IMR-90 (cell line): ENCODE measurements around the gene GCN1. TPM values are rescaled to one million over a fixed set of nuclear protein-coding genes. Genes with fewer than 3 reads are reported as not detected.

Experiments
- ATAC-seq: fragments of 200-7000 bp; cut with Tn5 transposase; 2 replicates; pipeline ENCODE4 v1.9.1; 2020; ENCODE audit warnings: low read depth, mild to moderate bottlenecking, moderate library complexity
- BruUV-seq: library from RNA; stranded (reverse); fragments of 400-500 nt; replicated peaks from 2 replicates; lab custom pipeline; 2021; lab: Mats Ljungman, UMichigan
- CTCF ChIA-PET: fragments of 300-600 bp; formaldehyde crosslinking; extraction: SDS; loops from one replicate; lab custom pipeline; 2021; ENCODE audit warnings: antibody characterized with exemption; lab: Yijun Ruan, JAX
- POLR2A ChIA-PET: fragments of 300-600 bp; sonication (Branson Sonifier 250); formaldehyde crosslinking; loops from one replicate; lab custom pipeline; 2022; ENCODE audit warnings: antibody characterized with exemption; ENCODE audit not compliant: unreplicated experiment; lab: Charles Lee
- DNase-seq: peaks from one replicate; pipeline ENCODE4 v3.0.0; 2013
- H2AFZ ChIP-seq: replicated peaks from 2 replicates; pipeline ENCODE3; 2013; ENCODE audit warnings: low read length, mild to moderate bottlenecking; ENCODE audit not compliant: poor library complexity
- H2AK5ac ChIP-seq: 2 replicates; pipeline ENCODE4 v1.6.1; 2013; ENCODE audit warnings: low read depth, low read length, inconsistent platforms
- H2AK9ac ChIP-seq: replicated peaks from 2 replicates; pipeline ENCODE3; 2013; ENCODE audit warnings: mild to moderate bottlenecking, low read depth, low read length, moderate library complexity; ENCODE audit not compliant: poor library complexity
- H2BK120ac ChIP-seq: 2 replicates; pipeline ENCODE4 v1.6.1; 2013; ENCODE audit warnings: low read depth, low read length, inconsistent platforms
- H2BK15ac ChIP-seq: 3 replicates; pipeline ENCODE4 v1.6.1; 2013; ENCODE audit warnings: low read depth, low read length, inconsistent platforms
- H2BK20ac ChIP-seq: 2 replicates; pipeline ENCODE4 v1.6.1; 2013; ENCODE audit warnings: low read depth, mild to moderate bottlenecking, inconsistent platforms, low read length, moderate library complexity
- H2BK5ac ChIP-seq: 2 replicates; pipeline ENCODE4 v1.6.1; 2013; ENCODE audit warnings: mild to moderate bottlenecking, low read depth, low read length, inconsistent platforms; ENCODE audit not compliant: poor library complexity, severe bottlenecking
- H3K14ac ChIP-seq: replicated peaks from 2 replicates; pipeline ENCODE4 v1.6.1; 2013; ENCODE audit warnings: low read depth, low read length, inconsistent platforms
- H3K18ac ChIP-seq: 2 replicates; pipeline ENCODE4 v1.6.1; 2013; ENCODE audit warnings: low read depth, low read length, control low read depth
- H3K23ac ChIP-seq: 2 replicates; pipeline ENCODE4 v1.6.1; 2013; ENCODE audit warnings: low read depth, low read length, inconsistent platforms
- H3K27ac ChIP-seq: 2 replicates; pipeline ENCODE4 v1.5.1; 2013; ENCODE audit warnings: mild to moderate bottlenecking, control low read depth, low read length; ENCODE audit not compliant: insufficient read depth
- H3K27me3 ChIP-seq: 2 replicates; pipeline ENCODE4 v1.6.1; 2013; ENCODE audit warnings: low read length; ENCODE audit not compliant: control insufficient read depth, insufficient read depth
- H3K36me3 ChIP-seq: 2 replicates; pipeline ENCODE4 v1.6.1; 2013; ENCODE audit warnings: low read length, mixed read lengths; ENCODE audit not compliant: control insufficient read depth, insufficient read depth
- H3K4ac ChIP-seq: 2 replicates; pipeline ENCODE4 v1.6.1; 2013; ENCODE audit warnings: low read depth, low read length, inconsistent platforms
- H3K4me1 ChIP-seq: 2 replicates; pipeline ENCODE4 v1.6.1; 2013; ENCODE audit warnings: low read length, mixed read lengths; ENCODE audit not compliant: control insufficient read depth, insufficient read depth
- H3K4me2 ChIP-seq: 2 replicates; pipeline ENCODE4 v1.6.1; 2013; ENCODE audit warnings: low read depth, mild to moderate bottlenecking, control low read depth, low read length, moderate library complexity
- H3K4me3 ChIP-seq: 2 replicates; pipeline ENCODE4 v1.5.1; 2013; ENCODE audit warnings: low read depth, mild to moderate bottlenecking, control low read depth, low read length, moderate library complexity; ENCODE audit not compliant: insufficient read depth
- H3K56ac ChIP-seq: 2 replicates; pipeline ENCODE4 v1.6.1; 2013; ENCODE audit warnings: low read length, inconsistent platforms; ENCODE audit not compliant: insufficient read depth; ENCODE audit errors: extremely low read depth
- H3K79me1 ChIP-seq, 2 experiments: 2 replicates each; pipeline ENCODE4 v1.6.1; 2013; ENCODE audit warnings: low read length in 2 of 2, inconsistent platforms in 1 of 2, low read depth in 1 of 2
- H3K9ac ChIP-seq: 2 replicates; pipeline ENCODE4 v1.6.1; 2013; ENCODE audit warnings: low read depth, low read length, control low read depth
- H3K9me1 ChIP-seq: 2 replicates; pipeline ENCODE4 v1.6.1; 2013; ENCODE audit warnings: low read length, inconsistent platforms; ENCODE audit not compliant: insufficient read depth
- H3K9me3 ChIP-seq: 2 replicates; pipeline ENCODE4 v1.6.1; 2013; ENCODE audit warnings: low read length; ENCODE audit not compliant: control insufficient read depth, insufficient read depth
- H4K20me1 ChIP-seq: 2 replicates; pipeline ENCODE4 v1.6.1; 2013; ENCODE audit warnings: low read length, inconsistent platforms; ENCODE audit not compliant: insufficient read depth
- H4K5ac ChIP-seq: 2 replicates; pipeline ENCODE4 v1.6.1; 2013; ENCODE audit warnings: mild to moderate bottlenecking, low read depth, low read length, control low read depth
- H4K8ac ChIP-seq, 2 experiments: 2 replicates each; pipeline ENCODE4 v1.6.1; 2013; ENCODE audit warnings: low read depth in 2 of 2, low read length in 2 of 2, control low read depth in 1 of 2, inconsistent platforms in 1 of 2
- H4K91ac ChIP-seq: 2 replicates; pipeline ENCODE4 v1.6.1; 2013; ENCODE audit warnings: low read depth, low read length, inconsistent platforms; ENCODE audit not compliant: insufficient read depth
- CEBPB ChIP-seq: IDR thresholded peaks from 2 replicates; pipeline ENCODE4 v1.6.1; 2012; ENCODE audit warnings: low read depth, low read length, improper control_type of control experiment
- CHD1 ChIP-seq: IDR thresholded peaks from 2 replicates; pipeline ENCODE4 v1.6.1; 2012; ENCODE audit warnings: low read depth, low read length, improper control_type of control experiment
- CTCF ChIP-seq: conservative IDR thresholded peaks from 2 replicates; pipeline ENCODE4 v1.5.1; 2012; ENCODE audit warnings: mild to moderate bottlenecking, low read depth, low read length, improper control_type of control experiment
- ELK1 ChIP-seq: fragments of 150-350 bp; IDR thresholded peaks from 2 replicates; pipeline ENCODE4 v1.6.1; 2016; ENCODE audit warnings: low read depth, mild to moderate bottlenecking, low read length, moderate library complexity, borderline replicate concordance
- FOS ChIP-seq: fragments of 150-350 bp; IDR thresholded peaks from 2 replicates; pipeline ENCODE4 v1.6.1; 2016; ENCODE audit warnings: low read depth, low read length
- MAFK ChIP-seq: IDR thresholded peaks from 2 replicates; pipeline ENCODE4 v1.6.1; 2012; ENCODE audit warnings: low read depth, low read length, improper control_type of control experiment
- MAZ ChIP-seq: IDR thresholded peaks from 2 replicates; pipeline ENCODE4 v1.6.1; 2012; ENCODE audit warnings: low read depth, mild to moderate bottlenecking, low read length, improper control_type of control experiment, moderate library complexity, borderline replicate concordance
- MXI1 ChIP-seq: IDR thresholded peaks from 2 replicates; pipeline ENCODE4 v1.6.1; 2012; ENCODE audit warnings: low read depth, mild to moderate bottlenecking, low read length, moderate library complexity, borderline replicate concordance
- NFE2L2 ChIP-seq: fragments of 150-350 bp; IDR thresholded peaks from 2 replicates; pipeline ENCODE4 v1.6.1; 2016; ENCODE audit warnings: low read depth, mild to moderate bottlenecking, low read length
- POLR2A ChIP-seq: IDR thresholded peaks from 2 replicates; pipeline ENCODE4 v1.6.1; 2012; ENCODE audit warnings: mild to moderate bottlenecking, low read depth, low read length
- RCOR1 ChIP-seq: IDR thresholded peaks from 2 replicates; pipeline ENCODE4 v1.6.1; 2012; ENCODE audit warnings: mild to moderate bottlenecking, low read length, improper control_type of control experiment; ENCODE audit not compliant: insufficient replicate concordance
- RFX5 ChIP-seq: IDR thresholded peaks from 2 replicates; pipeline ENCODE4 v1.8.0; 2012; ENCODE audit warnings: low read depth, mild to moderate bottlenecking, low read length, moderate library complexity
- SMC3 ChIP-seq: fragments of 150-350 bp; IDR thresholded peaks from 2 replicates; pipeline ENCODE4 v1.6.1; 2016; ENCODE audit warnings: low read depth, mild to moderate bottlenecking, antibody characterized with exemption, low read length, moderate library complexity
- USF2 ChIP-seq: fragments of 150-350 bp; IDR thresholded peaks from 2 replicates; pipeline ENCODE4 v1.6.1; 2017; ENCODE audit warnings: mild to moderate bottlenecking, antibody characterized with exemption, low read length, low read depth
- WGBS, 2 experiments: methylation state at CpG; one replicate each; pipeline versions ENCODE4 v1.1.5 to v1.1.7; 2013; ENCODE audit warnings: missing lambda C conversion rate in 2 of 2; ENCODE audit not compliant: insufficient read length in 1 of 2; ENCODE audit errors: extremely low coverage in 2 of 2; 5-methylcytosine and 5-hydroxymethylcytosine counted together
- dilution Hi-C: fragments of 300-500 bp; cut with HindIII; formaldehyde crosslinking; loops from one replicate; pipeline ENCODE4 v1.14.3; 2018; ENCODE audit warnings: low sequenced_read_pairs; ENCODE audit not compliant: unreplicated experiment
- in situ Hi-C: fragments of 300-500 bp; cut with MboI; formaldehyde crosslinking; loops from 3 replicates; pipeline ENCODE4 v1.14.3; 2019; ENCODE audit warnings: low sequenced_read_pairs, inconsistent platforms, mixed read lengths
- intact Hi-C: fragments of 100-400 bp; cut with micrococcal nuclease; formaldehyde crosslinking; loops from 2 replicates; pipeline ENCODE4 v1.10.0; 2022
- polyA plus RNA-seq, 3 experiments: library from polyadenylated mRNA; depleted of rRNA; stranded (reverse); fragments of >200 nt; gene quantifications; 2 replicates each; pipeline ENCODE4 v1.2.3, GENCODE V29; 2012; ENCODE audit warnings: low replicate concordance in 1 of 3
- total RNA-seq: library from RNA; depleted of rRNA; stranded (reverse); fragments of >200 nt; gene quantifications from 2 replicates; pipeline ENCODE4 v1.2.3, GENCODE V29; 2012

Gene GCN1
- total and polyA plus RNA-seq, 2 of the 4 experiments (the other 2 are of a cell fraction), result 57.8 to 77.6 TPM

- in situ Hi-C loops, result no loop called here
- 100% methylated on average over 14 of the region's 19 CpGs; no CpG with 5 or more reads in 1 of the 2 experiments for WGBS, 2 experiments
- TF ChIP-seq USF2 (no peak), MAZ (no peak), ELK1 (no peak), SMC3 (no peak), POLR2A (no peak), RFX5 (no peak), CTCF (no peak), CHD1 (no peak), FOS (no peak), MAFK (no peak), RCOR1 (no peak), CEBPB (no peak), MXI1 (no peak), NFE2L2 (no peak)
Observed at GRCh38 chr12:120218680-120219606, 24.4 kb upstream of the GCN1 start.

More at GRCh38 chr12:120218680-120219606, 24.4 kb upstream of the GCN1 start:
- Histone ChIP-seq H3K4me1 (no peaks in the 10 kb centered on the region), H4K8ac (no peak overlapping the region), H3K4me3 (no peak overlapping the region), H3K9me3 (no peaks in the 10 kb centered on the region), H3K14ac (no peak overlapping the region), H2BK15ac (no peak overlapping the region), H3K18ac (no peak overlapping the region), H2BK120ac (no peak overlapping the region), H4K5ac (no peak overlapping the region), H3K27me3 (no peaks in the 10 kb centered on the region), H2AK5ac (no peak overlapping the region), H3K4ac (no peak overlapping the region), H3K79me1 (peaks cover 33 to 63% of the 10 kb centered on the region in 2 experiments), H4K91ac (no peak overlapping the region), H2AK9ac (peak overlapping the region; percentile 37), H3K23ac (no peak overlapping the region), H3K9ac (no peak overlapping the region), H4K20me1 (peaks cover 11% of the 10 kb centered on the region), H3K4me2 (no peak overlapping the region), H3K56ac (no peak overlapping the region), H2AFZ (no peak overlapping the region), H3K36me3 (peaks cover 78% of the 10 kb centered on the region), H3K27ac (no peak overlapping the region), H2BK5ac (no peak overlapping the region), H3K9me1 (no peaks in the 10 kb centered on the region), H2BK20ac (no peak overlapping the region)
- CTCF ChIA-PET, result interaction anchor here (0.7 to 1.9 kb wide), 2 partner anchors 9 to 46 kb away, joined by 4 to 7 read pairs; partner anchors contain the start of gene PXN
- BruUV-seq, result no TSS peak
- POLR2A ChIA-PET, result interaction anchor here (1.3 kb wide), 1 partner anchor 18 kb away, joined by 5 read pairs; the partner anchor contains the start of gene RPLP0
- dilution Hi-C loops, result no loop called here
- intact Hi-C loops, result no loop called here
- ATAC-seq (no peak), DNase-seq (no peak)
